HG02571 (cell line): ENCODE measurements around the gene LYG2.
"Not testable (repeated sequence)": the region's sequence is repeated elsewhere in the genome, so short reads cannot be mapped to it uniquely, and the experiment has no call there.

Experiments used
- ATAC-seq: cut with Tn5 transposase; IDR thresholded peaks from one replicate; pipeline ENCODE4 v1.9.1; 2021; ENCODE audit warnings: mild to moderate bottlenecking, moderate library complexity; ENCODE audit not compliant: unreplicated experiment

Gene LYG2

DNA sequence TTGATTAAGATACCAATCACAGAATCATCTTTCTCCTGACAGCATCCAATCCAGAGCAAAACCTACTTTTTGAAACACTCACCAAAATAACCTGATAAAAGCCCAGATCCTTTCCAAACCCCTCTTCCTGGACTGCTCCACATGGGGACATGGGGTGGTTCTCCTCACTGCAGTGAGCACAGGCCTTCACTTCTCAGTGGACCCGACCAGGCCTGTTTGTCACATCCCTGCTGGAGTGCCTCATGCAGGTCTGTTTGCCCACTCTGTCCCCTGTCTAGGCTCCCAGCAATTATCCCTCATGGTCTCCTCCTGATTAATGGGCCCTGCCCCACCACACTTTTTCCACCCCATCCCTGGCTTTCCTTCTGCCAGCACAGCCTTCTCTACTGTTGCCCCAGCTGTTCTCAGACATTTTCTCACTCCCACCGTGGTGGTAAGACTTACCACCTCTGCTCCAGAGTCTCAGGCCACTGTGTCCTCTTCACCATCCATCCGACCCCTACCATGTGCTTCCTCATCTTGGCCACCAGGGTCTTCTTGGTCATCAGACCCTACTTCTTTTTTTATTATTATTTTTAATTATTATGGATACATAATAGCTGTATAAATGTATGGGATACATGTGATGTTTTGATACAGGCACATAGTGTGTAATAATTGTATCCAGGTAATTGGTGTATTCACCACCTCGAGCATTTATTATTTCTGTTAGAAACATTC is 53.3 kb downstream of the LYG2 start:
- no peak for ATAC-seq

DNA sequence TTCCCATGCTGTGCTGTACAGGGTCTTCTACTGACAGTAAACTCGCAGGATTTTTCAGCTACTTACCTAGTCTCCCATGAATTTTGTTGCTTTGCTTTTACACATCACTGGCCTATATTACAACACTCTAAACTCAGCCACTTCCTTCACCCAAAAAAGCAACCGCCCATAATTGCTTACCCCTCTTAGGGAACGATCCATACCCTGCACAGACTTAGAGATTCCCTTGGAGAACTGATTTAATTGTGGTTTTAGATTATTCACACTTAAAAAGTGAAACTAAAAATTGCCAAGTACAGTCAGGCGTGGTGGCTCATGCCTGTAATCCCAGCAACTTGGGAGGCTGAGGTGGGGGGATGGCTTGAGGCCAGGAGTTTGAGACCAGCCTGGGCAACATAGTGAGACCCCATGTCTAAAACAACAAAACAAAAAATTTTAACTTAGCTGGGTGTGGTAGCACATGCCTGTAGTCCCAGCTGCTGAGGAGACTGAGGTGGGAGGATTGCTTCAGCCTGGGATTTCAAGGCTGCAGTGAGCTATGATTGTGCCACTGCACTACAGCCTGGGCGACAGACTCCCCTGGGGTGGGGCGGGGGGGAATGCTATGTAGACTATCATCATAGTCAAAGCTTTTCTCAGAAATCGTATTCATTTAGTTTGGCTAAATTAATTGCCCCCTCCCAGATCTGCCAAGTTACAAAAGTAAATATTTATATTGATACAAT is 55.2 kb downstream of the LYG2 start:
- ATAC-seq = no peak

DNA sequence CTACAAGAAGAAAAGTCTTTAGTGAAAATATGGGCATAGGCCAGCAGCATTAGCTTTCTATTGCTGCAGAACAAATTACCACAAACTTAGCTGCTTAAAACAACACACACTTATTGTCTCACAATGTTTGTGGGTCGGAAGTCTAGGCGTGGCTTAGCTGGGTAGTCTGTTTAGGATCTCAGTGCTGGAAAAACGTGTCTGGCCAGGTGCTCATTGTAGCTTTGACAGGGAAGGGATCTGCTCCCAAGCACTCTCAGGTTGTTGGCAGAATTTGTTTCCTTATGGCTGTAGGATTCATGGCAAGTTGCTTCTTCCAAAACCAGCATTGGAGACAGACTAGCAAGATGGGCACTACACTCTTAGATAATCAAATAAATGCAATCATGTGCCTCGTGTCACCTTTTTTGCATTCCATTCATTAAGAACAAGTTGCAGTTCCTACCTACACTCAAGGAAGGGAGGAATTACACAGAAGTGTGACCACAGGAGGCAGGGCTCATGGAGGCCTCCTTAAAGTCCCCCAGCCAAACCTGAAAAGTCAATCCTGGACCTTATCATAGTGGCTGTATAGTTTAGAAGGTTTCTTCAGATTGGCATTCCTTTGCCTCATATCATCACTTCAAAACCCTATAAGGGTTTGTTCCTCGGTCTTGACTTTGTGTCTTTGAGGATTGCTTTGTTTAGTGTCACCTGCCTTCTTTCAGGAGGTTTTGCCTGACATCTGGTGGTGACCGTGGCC is 57.2 kb downstream of the LYG2 start:
- no peak for ATAC-seq

DNA sequence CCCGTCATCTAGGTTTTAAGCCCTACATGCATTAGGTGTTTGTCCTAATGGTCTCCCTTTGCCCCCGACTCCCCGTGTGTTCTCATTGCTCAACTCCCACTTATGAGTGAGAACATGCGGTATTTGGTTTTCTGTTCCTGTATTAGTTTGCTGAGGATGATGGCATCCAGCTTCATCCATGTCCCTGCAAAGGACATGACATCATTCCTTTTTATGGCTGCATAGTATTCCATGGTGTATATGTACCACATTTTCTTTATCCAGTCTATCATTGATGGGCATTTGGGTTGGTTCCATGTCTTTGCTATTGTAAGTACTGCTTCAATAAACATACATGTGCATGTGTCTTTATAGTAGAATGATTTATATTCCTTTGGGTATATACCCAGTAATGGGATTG is 63.1 kb downstream of the LYG2 start:
- not testable (repeated sequence) for ATAC-seq
